ENCODE data around the gene CHRNA4.
"Not testable (repeated sequence)": the region's sequence is repeated elsewhere in the genome, so short reads cannot be mapped to it uniquely, and the experiment has no call there.

The CHRNA4 gene

DNA sequence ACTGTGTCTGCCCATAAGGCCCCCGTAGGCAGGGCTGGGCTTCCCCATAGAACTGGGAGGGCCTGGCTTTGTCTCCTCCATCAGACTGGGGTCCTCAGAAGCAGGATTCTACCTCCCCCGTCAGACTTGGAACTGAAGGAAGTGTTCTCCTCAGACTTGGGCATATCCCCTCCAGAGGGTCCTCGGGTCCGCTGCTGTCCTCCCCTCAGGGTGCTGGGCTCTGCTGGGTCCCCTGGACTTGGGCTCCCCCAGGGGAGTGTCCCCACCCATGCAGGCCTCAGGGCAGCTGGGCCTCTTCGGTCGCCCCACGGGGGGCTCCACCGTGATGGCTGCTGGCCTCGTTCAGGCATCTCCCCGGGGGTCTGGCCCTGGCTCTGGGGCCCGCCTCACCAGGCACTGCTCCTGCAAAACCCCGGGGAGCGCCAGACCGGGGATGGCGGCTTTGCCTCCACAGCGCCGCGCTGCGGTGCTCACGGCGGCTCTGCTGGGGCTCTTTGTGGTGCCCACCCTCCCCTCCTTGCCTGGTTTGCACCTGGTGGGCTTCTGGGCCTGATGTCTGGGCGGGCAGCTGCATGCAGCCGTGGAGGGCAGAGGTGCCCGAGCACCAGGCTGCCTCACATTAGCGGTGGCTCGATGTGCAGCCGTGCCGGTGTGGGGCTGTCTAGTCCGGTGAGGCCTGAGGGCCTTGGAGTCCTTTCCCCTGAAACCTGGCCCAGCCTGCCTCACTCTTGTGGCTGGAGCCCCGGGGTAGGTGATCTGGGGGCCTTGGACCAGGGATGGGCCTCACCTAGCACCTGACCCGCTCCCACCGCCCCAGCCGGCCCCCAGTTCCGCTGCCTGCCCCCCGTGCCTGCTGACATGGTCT is 54.2 kb downstream of the CHRNA4 start:
- DNase-seq = no peak

DNA sequence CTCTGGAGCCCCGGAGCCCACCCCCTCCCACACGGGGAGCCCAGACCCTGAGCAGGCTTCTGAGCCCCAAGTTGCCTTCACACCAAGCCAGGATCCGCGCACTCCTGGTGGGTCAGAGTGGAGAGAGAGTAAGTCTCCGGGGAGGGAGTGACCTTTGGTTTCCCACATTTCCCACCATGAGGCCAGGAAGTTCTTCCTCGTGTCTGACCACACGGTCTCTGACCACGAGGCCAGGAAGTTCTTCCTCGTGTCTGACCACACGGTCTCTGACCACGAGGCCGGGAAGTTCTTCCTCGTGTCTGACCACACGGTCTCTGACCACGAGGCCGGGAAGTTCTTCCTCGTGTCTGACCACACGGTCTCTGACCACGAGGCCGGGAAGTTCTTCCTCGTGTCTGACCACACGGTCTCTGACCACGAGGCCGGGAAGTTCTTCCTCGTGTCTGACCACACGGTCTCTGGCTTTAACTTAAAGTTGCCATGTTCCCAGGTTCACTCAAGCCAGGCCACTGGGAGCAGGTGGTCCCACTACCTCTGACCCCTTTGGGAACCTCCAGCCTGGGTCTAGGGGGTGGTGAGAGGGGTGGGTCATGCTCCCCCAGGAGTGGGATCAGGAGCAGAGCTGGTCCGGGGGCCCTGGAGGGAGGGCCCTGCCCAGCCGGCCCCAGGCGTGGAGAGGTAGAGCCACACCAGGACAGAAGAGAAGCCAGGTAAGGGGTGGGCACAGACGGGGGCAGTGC is 55.0 kb downstream of the CHRNA4 start:
- DNase-seq = not testable (repeated sequence)

- DNase-seq = no peak
Measured at GRCh38 chr20:63305393-63305792, 55.8 kb downstream of the CHRNA4 start.

GRCh38 chr20:63303095-63303666 is 58.0 kb downstream of the CHRNA4 start:
- no peak for DNase-seq

DNA sequence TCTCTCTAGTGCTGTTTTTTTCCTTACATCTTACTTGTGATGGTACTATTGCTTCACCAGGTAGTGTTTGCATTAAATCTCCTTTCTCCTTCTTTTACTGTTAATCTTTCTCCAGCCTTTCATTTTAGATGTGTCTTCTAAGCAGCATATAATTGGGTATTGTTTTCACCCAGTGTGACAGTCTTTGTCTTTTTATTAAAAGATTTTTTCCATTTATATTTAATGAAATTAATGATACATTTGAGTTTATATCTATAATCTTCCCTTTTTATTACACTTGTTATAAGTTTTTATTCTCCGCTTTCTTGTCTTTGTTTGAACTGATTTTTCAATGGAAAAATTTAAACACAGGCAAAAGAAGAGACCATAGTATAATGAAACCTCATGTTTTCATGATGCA is 59.5 kb downstream of the CHRNA4 start:
- DNase-seq = no peak

- DNase-seq = no peak
Measured at GRCh38 chr20:63298731-63299312, 62.3 kb downstream of the CHRNA4 start.

DNA sequence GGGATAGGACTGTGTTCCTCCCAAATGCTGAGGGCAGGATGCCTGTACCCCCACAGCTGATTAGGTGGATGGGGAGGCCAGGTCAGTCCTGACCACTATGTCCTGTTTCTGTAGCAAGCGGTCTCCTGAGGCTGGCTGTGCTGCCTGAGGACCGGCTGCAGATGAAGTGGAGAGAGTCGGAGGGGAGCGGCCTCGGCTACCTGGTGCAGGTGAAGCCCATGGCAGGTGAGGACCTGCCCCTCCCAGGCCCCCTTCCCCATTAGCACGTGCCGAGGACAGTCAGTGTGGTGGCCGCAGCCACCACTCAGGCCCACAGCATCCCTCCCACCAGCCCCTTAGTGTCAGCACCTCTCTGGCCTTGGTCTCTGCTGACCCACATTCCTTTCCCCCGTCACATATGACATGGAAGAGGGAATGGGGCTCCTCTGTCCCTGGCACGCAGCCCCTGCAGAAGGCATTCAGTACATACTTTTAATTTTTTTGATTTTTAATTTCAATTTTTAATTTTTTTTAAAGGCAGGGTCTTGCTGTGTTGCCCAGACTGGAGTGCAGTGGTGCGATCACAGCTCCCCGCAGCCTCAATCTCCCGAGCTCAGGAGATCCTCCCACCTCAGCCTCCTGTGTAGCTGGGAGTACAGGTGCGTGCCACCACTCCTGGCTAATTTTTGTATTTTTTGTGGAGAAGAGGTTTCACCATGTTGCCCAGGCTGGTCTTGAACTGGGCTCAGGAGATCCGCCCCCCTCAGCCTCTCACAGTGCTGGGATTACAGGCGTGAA is 63.2 kb downstream of the CHRNA4 start:
- no peak for DNase-seq

DNA sequence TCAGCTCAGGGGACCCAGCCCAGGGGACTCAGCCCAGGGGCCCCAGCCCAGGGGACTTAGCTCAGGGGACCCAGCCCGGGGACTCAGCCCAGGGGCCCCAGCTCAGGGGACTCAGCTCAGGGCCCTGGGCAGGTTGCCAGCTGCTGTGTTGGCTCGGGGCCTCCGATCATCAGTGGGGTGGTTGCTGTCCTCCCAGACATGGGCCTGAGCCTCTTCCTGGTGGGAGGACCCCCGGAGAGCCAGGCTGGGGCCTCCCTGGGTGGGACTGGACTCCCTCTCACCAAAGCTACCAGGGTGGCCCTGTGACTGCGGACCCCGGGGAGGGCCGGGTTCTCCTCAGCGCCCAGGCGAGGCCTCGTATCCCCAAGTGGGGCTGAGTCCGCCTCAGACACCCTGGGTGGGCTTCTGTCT is 63.8 kb downstream of the CHRNA4 start:
- no peak for DNase-seq

DNA sequence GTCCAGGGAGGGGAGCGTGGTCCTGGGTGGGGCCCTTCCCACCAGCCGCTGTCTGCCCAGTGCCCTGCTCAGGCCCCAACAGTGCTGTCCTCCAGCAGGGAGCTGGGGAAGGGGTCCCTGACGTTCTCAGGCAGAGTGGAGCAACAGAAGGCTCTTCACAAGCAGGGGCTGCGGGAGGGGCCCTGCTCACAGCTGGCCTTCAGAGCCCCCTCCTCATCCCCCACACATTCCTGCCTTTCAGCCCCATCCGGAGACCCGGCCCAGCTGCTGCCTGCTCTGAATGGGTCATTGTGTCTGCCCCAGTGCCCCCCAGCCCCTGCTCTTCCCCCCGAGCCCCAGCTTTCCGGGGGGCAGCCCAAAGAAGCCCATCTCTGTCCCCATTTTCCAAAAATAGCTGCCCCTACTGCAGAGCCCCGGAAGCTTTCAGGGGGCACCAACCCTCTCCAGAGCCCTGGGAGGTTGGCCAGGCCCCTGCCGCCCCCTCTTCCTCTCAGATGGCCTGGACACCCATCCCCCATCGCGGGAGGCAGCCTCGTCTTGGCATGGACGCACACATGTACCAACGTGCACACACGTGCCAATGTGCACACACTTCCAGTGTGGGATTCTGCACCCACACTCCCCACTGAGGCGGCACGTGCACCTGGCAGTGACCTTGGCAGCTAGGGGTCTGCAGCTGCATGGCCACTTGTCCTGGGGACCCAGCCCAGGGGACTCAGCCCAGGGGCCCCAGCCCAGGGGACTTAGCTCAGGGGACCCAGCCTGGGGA is 64.4 kb downstream of the CHRNA4 start:
- DNase-seq = no peak

- no peak for DNase-seq
Measured at GRCh38 chr20:63295846-63296245, 65.3 kb downstream of the CHRNA4 start.

GRCh38 chr20:63295422-63295821 is 65.7 kb downstream of the CHRNA4 start:
- DNase-seq = no peak

DNA sequence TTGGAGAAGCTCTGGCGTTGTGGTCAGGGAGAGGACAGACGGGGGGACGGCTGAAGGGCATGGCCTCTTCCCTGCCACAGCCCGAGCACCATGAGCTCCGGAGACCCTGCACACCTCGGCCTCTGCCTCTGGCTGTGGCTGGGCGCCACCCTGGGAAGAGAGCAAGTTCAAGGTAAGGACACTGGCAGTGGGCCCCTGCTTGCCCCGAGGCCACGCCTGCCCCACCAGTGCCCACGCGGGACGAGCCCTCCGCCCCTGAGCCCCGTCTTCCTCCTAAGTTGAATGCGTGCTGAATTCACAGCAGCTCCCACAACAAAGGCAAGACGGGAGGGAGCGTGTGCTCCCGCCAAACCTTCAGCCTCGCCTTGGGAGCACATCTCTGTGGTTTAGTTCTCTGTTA is 66.1 kb downstream of the CHRNA4 start:
- no peak for DNase-seq

GRCh38 chr20:63294536-63294900 is 66.6 kb downstream of the CHRNA4 start:
- DNase-seq = no peak

GRCh38 chr20:63293871-63294535 is 67.1 kb downstream of the CHRNA4 start:
- DNase-seq = no peak

DNA sequence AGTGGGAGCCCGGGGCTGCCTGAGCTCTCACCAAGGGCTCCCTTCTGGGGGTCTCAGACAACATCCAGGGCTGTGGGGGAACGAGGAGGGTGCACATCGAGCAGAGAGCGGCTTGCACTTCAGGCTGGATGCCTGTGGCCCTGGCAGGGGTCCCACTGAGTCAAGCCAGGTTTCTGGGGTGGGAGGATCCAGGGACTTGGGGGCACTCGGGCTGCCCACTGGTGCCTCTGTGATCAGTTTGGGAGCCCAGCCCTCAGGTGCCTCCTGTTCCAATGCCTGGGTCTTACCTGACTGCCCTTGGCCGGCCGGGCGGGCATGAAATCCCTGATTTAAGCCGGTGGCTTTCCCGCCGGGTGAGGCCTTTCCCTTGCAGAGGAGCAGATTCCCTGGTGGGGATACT is 67.7 kb downstream of the CHRNA4 start:
- no peak for DNase-seq
